Liver (tissue), 9 donors: Measurements from ENCODE around the gene CREM. TPM values are rescaled to one million over a fixed set of nuclear protein-coding genes. Genes with fewer than 3 reads are reported as not detected.

Source experiments
- DNase-seq: peaks from one replicate; pipeline ENCODE4 v3.0.0-alpha.2; 2017; ENCODE audit warnings: low spot score
- H3K27ac ChIP-seq, 2 donors: one replicate each; pipeline ENCODE4 v1.7.0; 2013; ENCODE audit warnings: inconsistent platforms in 2 of 2, low read length in 2 of 2, control low read depth in 1 of 2, low read depth in 1 of 2, mild to moderate bottlenecking in 1 of 2
- H3K27me3 ChIP-seq, 4 donors: one replicate each; pipeline versions ENCODE4 v1.6.1 to v1.7.0; 2013; ENCODE audit warnings: low read length in 3 of 4, inconsistent platforms in 1 of 4, mild to moderate bottlenecking in 1 of 4, moderate library complexity in 1 of 4; ENCODE audit not compliant: control insufficient read depth in 4 of 4, insufficient read depth in 4 of 4
- H3K36me3 ChIP-seq, 4 donors: one replicate each; pipeline versions ENCODE4 v1.6.1 to v1.7.0; 2013; ENCODE audit warnings: low read length in 3 of 4, mild to moderate bottlenecking in 3 of 4, low read depth in 1 of 4, moderate library complexity in 1 of 4; ENCODE audit not compliant: control insufficient read depth in 4 of 4, insufficient read depth in 3 of 4
- H3K4me1 ChIP-seq, 4 donors: one replicate each; pipeline versions ENCODE4 v1.6.1 to v1.7.0; 2013; ENCODE audit warnings: low read length in 3 of 4, mild to moderate bottlenecking in 3 of 4, moderate library complexity in 1 of 4; ENCODE audit not compliant: control insufficient read depth in 4 of 4, insufficient read depth in 4 of 4
- H3K4me3 ChIP-seq, 3 donors: one replicate each; pipeline versions ENCODE4 v1.6.1 to v1.7.0; 2013; ENCODE audit warnings: low read length in 3 of 3, control low read depth in 1 of 3, low read depth in 1 of 3, mild to moderate bottlenecking in 1 of 3
- H3K9ac ChIP-seq, 2 donors: one replicate each; pipeline ENCODE4 v1.7.0; 2013; ENCODE audit warnings: low read length in 2 of 2, mild to moderate bottlenecking in 2 of 2, moderate library complexity in 2 of 2, control low read depth in 1 of 2, low read depth in 1 of 2
- H3K9me3 ChIP-seq, 4 donors: one replicate each; pipeline versions ENCODE4 v1.6.1 to v1.7.0; 2013; ENCODE audit warnings: low read length in 3 of 4; ENCODE audit not compliant: control insufficient read depth in 4 of 4
- ATF3 ChIP-seq: IDR thresholded peaks from 2 replicates; pipeline ENCODE4 v1.6.1; 2016; ENCODE audit warnings: antibody characterized with exemption
- CTCF ChIP-seq: fragments of 150-350 bp; IDR thresholded peaks from 2 replicates; pipeline ENCODE4 v1.5.1; 2017; ENCODE audit warnings: improper control_type of control experiment, low read depth, low read length; ENCODE audit not compliant: missing input control
- EGR1 ChIP-seq, 2 donors: IDR thresholded peaks; 2 replicates each; pipeline ENCODE4 v1.6.1; 2016 to 2018; ENCODE audit warnings: antibody characterized with exemption in 2 of 2, low read depth in 2 of 2
- FOXA1 ChIP-seq: IDR thresholded peaks from 2 replicates; pipeline ENCODE4 v1.6.1; 2016; ENCODE audit warnings: antibody characterized with exemption
- FOXA2 ChIP-seq: IDR thresholded peaks from 2 replicates; pipeline ENCODE4 v1.6.1; 2016; ENCODE audit warnings: antibody characterized with exemption
- GABPA ChIP-seq, 2 donors: IDR thresholded peaks in 1 of 2; conservative IDR thresholded peaks in 1 of 2; 2 replicates each; pipeline ENCODE4 v1.6.1; 2016; ENCODE audit warnings: antibody characterized with exemption in 2 of 2, mild to moderate bottlenecking in 1 of 2, moderate library complexity in 1 of 2
- HNF4A ChIP-seq, 2 donors: conservative IDR thresholded peaks; 2 replicates each; pipeline ENCODE4 v1.6.1; 2016; ENCODE audit warnings: antibody characterized with exemption in 2 of 2, mild to moderate bottlenecking in 2 of 2
- HNF4G ChIP-seq: IDR thresholded peaks from 2 replicates; pipeline ENCODE4 v1.6.1; 2016; ENCODE audit warnings: antibody characterized with exemption
- JUND ChIP-seq, 2 donors: IDR thresholded peaks; 2 replicates each; pipeline ENCODE4 v1.6.1; 2016; ENCODE audit warnings: antibody characterized with exemption in 2 of 2
- MAX ChIP-seq: IDR thresholded peaks from 2 replicates; pipeline ENCODE4 v1.6.1; 2016; ENCODE audit warnings: antibody characterized with exemption
- NR2F2 ChIP-seq: IDR thresholded peaks from 2 replicates; pipeline ENCODE4 v1.6.1; 2016; ENCODE audit warnings: antibody characterized with exemption
- RAD21 ChIP-seq, 2 donors: IDR thresholded peaks; 2 replicates each; pipeline ENCODE4 v1.6.1; 2016; ENCODE audit warnings: antibody characterized with exemption in 2 of 2, mild to moderate bottlenecking in 2 of 2
- REST ChIP-seq: IDR thresholded peaks from 2 replicates; pipeline ENCODE4 v1.6.1; 2016; ENCODE audit warnings: antibody characterized with exemption, mild to moderate bottlenecking
- RXRA ChIP-seq, 2 donors: IDR thresholded peaks; 2 replicates each; pipeline ENCODE4 v1.6.1; 2017 to 2018; ENCODE audit warnings: antibody characterized with exemption in 2 of 2, mild to moderate bottlenecking in 1 of 2
- SP1 ChIP-seq: IDR thresholded peaks from 2 replicates; pipeline ENCODE4 v1.6.1; 2018; ENCODE audit warnings: antibody characterized with exemption, mild to moderate bottlenecking
- TAF1 ChIP-seq: conservative IDR thresholded peaks from 2 replicates; pipeline ENCODE4 v1.6.1; 2016; ENCODE audit warnings: antibody characterized with exemption, mild to moderate bottlenecking
- YY1 ChIP-seq: IDR thresholded peaks from 2 replicates; pipeline ENCODE4 v1.6.1; 2016; ENCODE audit warnings: antibody characterized with exemption, mild to moderate bottlenecking
- ZBTB33 ChIP-seq: IDR thresholded peaks from 2 replicates; pipeline ENCODE4 v1.6.1; 2016; ENCODE audit warnings: antibody characterized with exemption
- WGBS: extraction: QIAGEN DNeasy Blood & Tissue Kit; methylation state at CpG from one replicate; pipeline ENCODE4 v1.1.7; 2013; 5-methylcytosine and 5-hydroxymethylcytosine counted together
- polyA plus RNA-seq, 2 donors: library from polyadenylated mRNA; stranded (reverse) in 1 of 2; unstranded in 1 of 2; fragments of 200-250 nt in 1 of 2; fragments of >200 nt in 1 of 2; fragmentation: Nextera tagmentation in 1 of 2; extraction: Ambion mirVana in 1 of 2; gene quantifications; one replicate each; pipeline versions ENCODE4 v1.2.1 to v1.2.3, GENCODE V29; 2013 to 2015
- total RNA-seq, 2 donors: library from RNA; depleted of rRNA; stranded (reverse); fragments of >200 nt; gene quantifications; one replicate each; pipeline ENCODE4 v1.2.3, GENCODE V29; 2014
- donor health status: healthy.
- donor health status: healthy.
- donor health status: healthy.
- donor health status: healthy.
- donor health status: healthy.

Gene CREM
- total and polyA plus RNA-seq, 4 donors = 14.8 to 25.5 (median 22.2) TPM

GRCh38 chr10:35153716-35154115 lies 27.1 kb downstream of the CREM start:
- Histone ChIP-seq H3K27ac (no peak overlapping the region), H3K4me1 (no peaks in the 10 kb centered on the region), H3K36me3 (peaks cover 0 to 2% (median 0%) of the 10 kb centered on the region in 4 donors), H3K9me3 (no peaks in the 10 kb centered on the region), H3K9ac (no peak overlapping the region), H3K27me3 (no peaks in the 10 kb centered on the region), H3K4me3 (no peak overlapping the region)
- TF ChIP-seq NR2F2 (peak; percentile 90), GABPA (IDR thresholded peaks at IDR 0.05 in 1 of 2, conservative IDR thresholded peaks at IDR 0.05 in 1 of 2) (no peak), SP1 (peak; percentile 13), JUND (IDR thresholded peaks at IDR 0.05) (no peak), RXRA (IDR thresholded peaks at IDR 0.05) (peak in 1 of 2 donors; percentile 30), HNF4A (conservative IDR thresholded peaks at IDR 0.05) (no peak)
- no peak for DNase-seq
- 64% methylated on average over 4 of the region's 4 CpGs for WGBS

GRCh38 chr10:35160743-35161142 lies 34.1 kb downstream of the CREM start:
- Histone ChIP-seq H3K4me1 (no peaks in the 10 kb centered on the region), H3K36me3 (peaks cover 0 to 2% (median 0%) of the 10 kb centered on the region in 4 donors), H3K9ac (no peak overlapping the region), H3K4me3 (no peak overlapping the region), H3K27me3 (no peaks in the 10 kb centered on the region), H3K9me3 (no peaks in the 10 kb centered on the region), H3K27ac (no peak overlapping the region)
- no peak for TF ChIP-seq FOXA2
- no peak for TF ChIP-seq HNF4A (conservative IDR thresholded peaks at IDR 0.05)
- no peak for TF ChIP-seq HNF4G
- no peak for TF ChIP-seq CTCF
- TF ChIP-seq RAD21 (IDR thresholded peaks at IDR 0.05) = no peak
- no peak for TF ChIP-seq SP1
- no peak for TF ChIP-seq NR2F2
- TF ChIP-seq TAF1 = no peak
- TF ChIP-seq REST = no peak
- no peak for TF ChIP-seq EGR1 (IDR thresholded peaks at IDR 0.05; ENCODE audit: low read depth in 2 of 2)
- no peak for TF ChIP-seq FOXA1
- TF ChIP-seq ZBTB33 = no peak
- TF ChIP-seq YY1 = no peak
- TF ChIP-seq MAX = no peak
- TF ChIP-seq RXRA (IDR thresholded peaks at IDR 0.05) = no peak
- TF ChIP-seq GABPA (IDR thresholded peaks at IDR 0.05 in 1 of 2, conservative IDR thresholded peaks at IDR 0.05 in 1 of 2) = no peak
- TF ChIP-seq JUND (IDR thresholded peaks at IDR 0.05) = no peak
- no peak for TF ChIP-seq ATF3
- WGBS = 100% methylated on average over 1 of the region's 1 CpG
- DNase-seq = no peak
